LNCaP clone FGC (cell line): ENCODE results near the gene FGFR4.

ENCODE experiments used
- DNase-seq: peaks from one replicate; pipeline ENCODE4 v3.0.0-alpha.2; 2011; ENCODE audit warnings: low read depth
- H3K4me3 ChIP-seq: 2 replicates; pipeline ENCODE4 v1.5.1; 2011; ENCODE audit warnings: mild to moderate bottlenecking, low read depth, low read length, control low read depth
- TF ChIP-seq, protein P1 (sequence below): IDR thresholded peaks from 2 replicates; pipeline ENCODE4 v1.5.1; 2012; ENCODE audit warnings: mild to moderate bottlenecking; ENCODE audit not compliant: control insufficient read depth, insufficient read depth; ENCODE audit errors: extremely low read depth

FGFR4 gene

DNA sequence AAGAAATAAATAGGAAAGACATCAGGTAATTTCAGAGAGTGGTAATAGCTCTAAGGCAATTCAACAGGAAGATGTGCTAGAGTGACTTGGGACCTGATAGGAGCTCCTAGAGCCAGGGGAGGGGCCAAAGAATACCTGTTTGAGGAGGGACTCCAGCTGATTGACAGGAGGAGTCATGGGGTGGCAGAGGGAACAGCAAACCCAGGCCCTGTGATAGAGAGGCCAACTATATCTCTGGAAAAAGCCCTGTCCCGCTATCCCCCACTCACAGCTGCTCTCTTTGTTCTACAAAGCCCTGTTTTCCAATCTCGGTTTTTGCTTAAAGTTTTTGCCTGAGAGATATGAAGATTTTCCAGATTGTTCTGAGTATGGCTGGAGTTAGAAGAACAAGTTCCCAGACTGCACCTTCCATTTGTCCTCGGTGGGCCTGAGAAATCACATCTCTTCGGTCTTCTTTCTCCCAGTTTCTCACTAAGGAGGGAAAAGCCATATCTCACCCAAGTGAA, 37.8 kb downstream of the FGFR4 start:
- no peak overlapping the region for H3K4me3 ChIP-seq
- no peak for DNase-seq
- TF ChIP-seq, protein P1, sequence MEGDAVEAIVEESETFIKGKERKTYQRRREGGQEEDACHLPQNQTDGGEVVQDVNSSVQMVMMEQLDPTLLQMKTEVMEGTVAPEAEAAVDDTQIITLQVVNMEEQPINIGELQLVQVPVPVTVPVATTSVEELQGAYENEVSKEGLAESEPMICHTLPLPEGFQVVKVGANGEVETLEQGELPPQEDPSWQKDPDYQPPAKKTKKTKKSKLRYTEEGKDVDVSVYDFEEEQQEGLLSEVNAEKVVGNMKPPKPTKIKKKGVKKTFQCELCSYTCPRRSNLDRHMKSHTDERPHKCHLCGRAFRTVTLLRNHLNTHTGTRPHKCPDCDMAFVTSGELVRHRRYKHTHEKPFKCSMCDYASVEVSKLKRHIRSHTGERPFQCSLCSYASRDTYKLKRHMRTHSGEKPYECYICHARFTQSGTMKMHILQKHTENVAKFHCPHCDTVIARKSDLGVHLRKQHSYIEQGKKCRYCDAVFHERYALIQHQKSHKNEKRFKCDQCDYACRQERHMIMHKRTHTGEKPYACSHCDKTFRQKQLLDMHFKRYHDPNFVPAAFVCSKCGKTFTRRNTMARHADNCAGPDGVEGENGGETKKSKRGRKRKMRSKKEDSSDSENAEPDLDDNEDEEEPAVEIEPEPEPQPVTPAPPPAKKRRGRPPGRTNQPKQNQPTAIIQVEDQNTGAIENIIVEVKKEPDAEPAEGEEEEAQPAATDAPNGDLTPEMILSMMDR = no peak

DNA sequence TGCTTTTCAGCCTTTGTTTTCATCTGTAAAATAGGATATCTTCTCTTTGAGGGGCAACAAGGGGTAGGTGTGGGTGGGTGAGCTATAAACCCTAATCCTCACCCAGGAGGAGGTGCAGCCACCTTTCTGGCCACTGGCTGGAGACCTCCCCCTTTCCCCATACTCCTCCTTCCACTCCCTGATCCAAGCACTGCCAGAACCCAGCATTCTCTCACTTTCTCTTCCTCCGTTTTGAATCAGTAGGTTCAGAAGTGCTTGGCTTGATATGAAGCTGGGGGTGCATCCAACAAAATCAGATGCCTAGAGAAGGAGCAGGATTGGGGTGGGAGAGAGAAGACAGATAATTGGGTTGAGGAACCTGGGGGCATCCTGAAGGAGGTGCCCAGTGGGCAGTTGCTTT, 40.1 kb downstream of the FGFR4 start:
- TF ChIP-seq, protein P1 = no peak
- DNase-seq = no peak

DNA sequence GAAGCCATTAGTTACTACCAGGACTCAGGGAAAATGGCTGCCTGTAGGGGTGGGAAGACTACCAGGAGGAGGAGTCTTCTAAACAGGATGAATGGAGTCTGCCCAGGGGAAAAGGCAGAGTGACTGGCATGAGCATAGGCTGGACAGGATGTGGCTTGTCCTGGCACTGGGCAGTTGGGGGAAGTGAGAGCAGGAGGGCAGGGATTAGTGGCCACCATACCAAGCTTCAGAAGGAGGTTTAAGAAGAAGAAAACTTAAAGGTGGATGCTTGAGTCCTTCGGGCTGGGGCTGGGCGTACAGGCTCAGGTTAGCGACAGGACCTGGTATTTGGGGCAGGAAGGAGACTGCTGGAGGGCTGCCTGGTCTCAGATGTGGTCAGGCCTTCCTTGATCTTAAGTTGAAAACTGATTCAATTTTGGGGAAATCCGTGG, 41.9 kb downstream of the FGFR4 start:
- TF ChIP-seq, protein P1 = no peak
- DNase-seq = no peak
- no peak overlapping the region for H3K4me3 ChIP-seq

More for the DNA sequence above, 40.1 kb downstream of the FGFR4 start:
- no peak overlapping the region for H3K4me3 ChIP-seq

DNA sequence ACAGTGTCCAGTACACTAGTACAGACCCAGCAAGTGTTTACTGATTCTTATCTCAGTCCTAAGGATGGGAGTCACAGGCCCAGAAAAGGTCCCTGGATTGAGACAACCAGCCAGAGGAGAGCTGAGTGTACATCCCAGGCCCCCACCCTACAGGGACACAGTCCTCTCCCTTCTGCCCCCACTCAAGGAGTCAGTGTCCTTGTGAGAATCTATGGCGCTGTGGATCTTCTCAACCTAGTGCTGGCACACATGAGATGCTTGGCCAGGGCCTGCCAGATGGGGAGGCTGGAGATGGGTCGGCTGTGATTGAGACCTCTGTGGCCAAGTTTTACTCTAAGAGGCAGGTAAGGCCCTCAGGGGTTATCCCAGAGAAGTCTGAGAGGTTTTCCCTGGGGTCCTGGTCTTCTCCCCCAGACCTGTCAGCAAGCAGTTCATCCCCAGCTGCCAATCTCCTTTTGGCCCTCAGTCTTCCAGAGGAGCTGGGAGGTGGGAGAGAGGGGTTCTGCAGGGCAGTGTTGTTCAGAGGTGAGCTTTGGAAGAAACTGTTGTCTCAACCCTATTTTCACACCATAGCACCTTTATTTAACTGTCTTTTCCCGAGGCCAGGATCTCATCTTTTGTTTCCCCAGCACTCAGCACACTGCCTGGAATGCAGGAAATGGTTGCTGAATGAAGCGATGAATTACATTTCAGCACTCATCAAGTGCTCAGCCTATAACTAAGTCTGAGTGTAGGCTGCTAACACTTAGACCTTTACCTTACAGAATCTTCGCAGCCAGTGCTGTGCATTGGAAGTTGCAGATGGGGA, 43.7 kb downstream of the FGFR4 start:
- no peak overlapping the region for H3K4me3 ChIP-seq
- DNase-seq = no peak
- TF ChIP-seq, protein P1 = no peak

DNA sequence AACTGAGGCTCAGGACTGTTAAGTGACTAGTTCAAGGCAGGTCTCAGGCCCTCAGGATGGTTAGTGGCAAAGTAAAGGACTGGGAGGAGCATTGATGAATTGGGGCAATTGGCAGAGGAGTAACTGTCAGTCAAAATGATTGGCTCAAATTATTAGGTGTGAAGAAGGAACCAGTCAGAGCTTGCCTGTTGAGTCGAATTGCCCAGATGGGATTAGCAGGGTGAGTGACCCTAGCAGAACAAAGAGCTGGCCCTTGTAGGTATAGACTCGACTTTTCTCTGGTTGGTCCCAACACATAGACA, 44.3 kb downstream of the FGFR4 start:
- TF ChIP-seq, protein P1 = no peak
- DNase-seq = no peak
- H3K4me3 ChIP-seq = no peak overlapping the region

DNA sequence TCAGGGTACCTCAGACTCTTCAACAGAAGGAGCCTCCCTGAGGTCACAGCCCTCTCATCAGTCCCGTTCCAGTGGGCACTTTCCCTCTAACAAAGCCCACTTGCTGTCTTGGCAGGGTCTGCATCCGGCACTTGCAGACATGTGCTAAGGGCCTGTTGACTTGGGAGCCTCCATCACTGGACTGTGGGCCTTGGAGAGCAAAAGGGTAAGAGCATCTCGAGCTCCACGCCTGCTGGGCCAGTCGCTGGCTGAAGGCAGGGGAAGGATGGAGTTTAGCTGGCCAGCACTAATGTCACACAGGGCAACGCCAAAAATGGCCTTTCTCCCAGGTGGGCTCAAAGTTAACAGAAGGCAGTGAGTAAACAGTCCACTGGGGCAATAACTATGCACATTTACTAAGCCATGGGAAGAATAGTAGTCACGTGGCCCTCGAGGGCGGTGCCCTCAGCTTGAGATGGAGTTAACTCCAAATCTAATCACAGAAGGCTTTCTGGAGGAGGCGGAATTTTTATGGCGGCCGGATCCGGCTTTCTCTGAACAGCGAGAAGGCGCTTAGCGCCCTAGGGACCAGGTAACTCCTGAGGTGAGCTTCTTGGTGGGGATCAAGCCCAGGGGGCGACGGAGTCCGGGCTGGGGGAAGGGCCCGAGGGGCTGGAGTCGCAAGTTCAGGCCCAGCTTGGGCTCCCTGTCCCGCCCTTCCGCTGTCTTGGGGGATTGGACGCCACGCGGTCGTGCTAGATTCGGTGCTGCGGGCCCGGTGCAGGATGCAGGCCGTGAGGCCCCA, 44.8 kb downstream of the FGFR4 start:
- TF ChIP-seq, protein P1 = no peak
- DNase-seq = no peak
- H3K4me3 ChIP-seq = no peak overlapping the region
